HG03521 (cell line): ENCODE measurements around the gene BANF2.

Experiments
- ATAC-seq: cut with Tn5 transposase; IDR thresholded peaks from one replicate; pipeline ENCODE4 v1.9.1; 2021; ENCODE audit warnings: mild to moderate bottlenecking, moderate library complexity; ENCODE audit not compliant: unreplicated experiment

BANF2 gene

GRCh38 chr20:17663486-17663885, 36.3 kb upstream of the BANF2 start:
- no peak for ATAC-seq

- ATAC-seq, result no peak
Measured at GRCh38 chr20:17664025-17664633, 35.6 kb upstream of the BANF2 start.

- ATAC-seq, result no peak
Measured at GRCh38 chr20:17665756-17666155, 34.0 kb upstream of the BANF2 start.

GRCh38 chr20:17666481-17666880, 33.3 kb upstream of the BANF2 start:
- no peak for ATAC-seq

- no peak for ATAC-seq
Measured at GRCh38 chr20:17667445-17667844, 32.3 kb upstream of the BANF2 start.

- no peak for ATAC-seq
Measured at GRCh38 chr20:17668432-17668831, 31.3 kb upstream of the BANF2 start.

GRCh38 chr20:17669306-17669931, 30.3 kb upstream of the BANF2 start:
- ATAC-seq, result no peak

GRCh38 chr20:17671011-17671410, 28.8 kb upstream of the BANF2 start:
- no peak for ATAC-seq

- ATAC-seq, result no peak
Measured at GRCh38 chr20:17671565-17671964, 28.2 kb upstream of the BANF2 start.

- ATAC-seq, result no peak
Measured at GRCh38 chr20:17673084-17673483, 26.7 kb upstream of the BANF2 start.

- ATAC-seq, result no peak
Measured at GRCh38 chr20:17674722-17675518, 24.8 kb upstream of the BANF2 start.

GRCh38 chr20:17675519-17676377, 24.0 kb upstream of the BANF2 start:
- ATAC-seq, result no peak

- no peak for ATAC-seq
Measured at GRCh38 chr20:17676378-17676759, 23.4 kb upstream of the BANF2 start.

- no peak for ATAC-seq
Measured at GRCh38 chr20:17676942-17677341, 22.8 kb upstream of the BANF2 start.

GRCh38 chr20:17678295-17678694, 21.5 kb upstream of the BANF2 start:
- no peak for ATAC-seq

- ATAC-seq, result no peak
Measured at GRCh38 chr20:17678886-17679285, 20.9 kb upstream of the BANF2 start.

GRCh38 chr20:17679941-17680835, 19.6 kb upstream of the BANF2 start:
- ATAC-seq, result no peak

GRCh38 chr20:17680836-17681725, 18.7 kb upstream of the BANF2 start:
- peak; percentile 30 for ATAC-seq

GRCh38 chr20:17681726-17682102, 18.1 kb upstream of the BANF2 start:
- peak; percentile 7 for ATAC-seq
